Cardiac muscle cell (in vitro differentiated cells and primary cell): ENCODE results near the gene SMIM41. TPM values are rescaled to one million over a fixed set of nuclear protein-coding genes. Genes with fewer than 3 reads are reported as not detected.

Source experiments
- DNase-seq, 2 donors: peaks; one replicate each; pipeline versions ENCODE4 v3.0.0 to v3.0.0-alpha.2; 2010 to 2017; ENCODE audit warnings: low read depth in 1 of 2, low spot score in 1 of 2
- H3K27ac ChIP-seq: fragments of 200-600 bp; sonication (generic); 2 replicates; pipeline ENCODE4 v1.5.1; 2016
- H3K27me3 ChIP-seq: fragments of 200-600 bp; sonication (generic); 2 replicates; pipeline ENCODE4 v1.6.0; 2016; ENCODE audit warnings: control low read depth
- H3K36me3 ChIP-seq: fragments of 200-600 bp; sonication (generic); 2 replicates; pipeline ENCODE4 v1.5.1; 2016; ENCODE audit warnings: control low read depth
- H3K4me1 ChIP-seq: fragments of 200-600 bp; sonication (generic); 2 replicates; pipeline ENCODE4 v1.8.1; 2017; ENCODE audit warnings: low read depth, mild to moderate bottlenecking, mixed run types
- H3K4me3 ChIP-seq: fragments of 200-600 bp; sonication (generic); 2 replicates; pipeline ENCODE4 v1.5.1; 2016; ENCODE audit warnings: mild to moderate bottlenecking
- H3K9me3 ChIP-seq: fragments of 200-600 bp; sonication (generic); 2 replicates; pipeline ENCODE4 v1.5.1; 2017; ENCODE audit warnings: low read depth, mild to moderate bottlenecking, control low read depth
- polyA plus RNA-seq: library from polyadenylated mRNA; unstranded; fragments of >200 nt; fragmentation: Nextera tagmentation; extraction: Ambion mirVana; gene quantifications from 2 replicates; pipeline ENCODE4 v1.2.1, GENCODE V29; 2016
- total RNA-seq: library from RNA; depleted of rRNA; stranded (reverse); fragments of >200 nt; gene quantifications from 2 replicates; pipeline ENCODE4 v1.2.3, GENCODE V29; 2016
- TF ChIP-seq, protein P1 (sequence below): IDR thresholded peaks from 2 replicates; pipeline ENCODE4 v1.5.1; 2012; ENCODE audit warnings: low read depth, mild to moderate bottlenecking, low read length

SMIM41 gene
- total and polyA plus RNA-seq, 2 experiments from 2014 or later, result not detected

DNA sequence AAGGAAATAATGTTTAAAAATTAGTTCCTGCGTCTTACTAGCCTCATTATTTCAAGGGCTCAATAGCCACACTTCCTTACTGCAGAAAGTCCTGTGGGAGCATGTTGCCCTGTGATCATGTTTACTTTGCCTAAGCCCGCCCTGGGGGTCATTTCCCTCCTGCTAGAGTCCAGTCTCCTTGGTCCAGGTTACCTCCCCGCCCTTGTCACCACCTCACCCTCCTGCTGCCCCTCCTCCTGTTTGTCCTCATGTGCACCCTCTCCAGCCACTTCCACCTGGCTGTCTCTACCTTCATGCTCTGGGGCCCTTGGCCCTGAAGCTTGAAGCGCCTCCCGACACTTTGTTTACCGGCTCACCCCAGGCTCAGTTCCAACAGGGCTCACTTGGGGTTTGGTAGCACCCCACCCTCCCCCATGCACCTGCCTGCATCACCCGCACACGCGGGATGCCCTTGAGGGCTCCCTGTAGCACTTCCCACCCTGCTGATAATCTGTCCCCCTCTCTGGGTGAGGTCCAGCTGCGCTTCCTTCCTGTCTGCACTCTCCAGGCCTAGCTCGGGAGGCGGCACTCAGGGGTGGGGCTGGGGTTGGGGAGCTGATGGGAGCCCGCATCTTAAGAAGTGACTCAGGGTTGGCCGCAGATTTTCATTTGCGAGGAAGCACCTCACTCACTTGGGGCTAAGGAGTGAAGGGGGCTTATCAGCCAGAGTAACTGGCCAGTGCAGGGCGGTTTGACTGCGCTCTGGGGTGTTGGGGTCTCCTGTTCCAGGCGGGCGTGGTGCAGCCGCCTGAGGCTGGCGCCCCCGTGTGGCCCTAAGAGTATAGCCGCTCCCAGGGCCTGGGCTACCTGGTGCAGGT lies 40.1 kb downstream of the SMIM41 start:
- Histone ChIP-seq H3K4me3 (no peak overlapping the region), H3K27ac (no peak overlapping the region)
- DNase-seq, result peak; percentile 29 to 81

DNA sequence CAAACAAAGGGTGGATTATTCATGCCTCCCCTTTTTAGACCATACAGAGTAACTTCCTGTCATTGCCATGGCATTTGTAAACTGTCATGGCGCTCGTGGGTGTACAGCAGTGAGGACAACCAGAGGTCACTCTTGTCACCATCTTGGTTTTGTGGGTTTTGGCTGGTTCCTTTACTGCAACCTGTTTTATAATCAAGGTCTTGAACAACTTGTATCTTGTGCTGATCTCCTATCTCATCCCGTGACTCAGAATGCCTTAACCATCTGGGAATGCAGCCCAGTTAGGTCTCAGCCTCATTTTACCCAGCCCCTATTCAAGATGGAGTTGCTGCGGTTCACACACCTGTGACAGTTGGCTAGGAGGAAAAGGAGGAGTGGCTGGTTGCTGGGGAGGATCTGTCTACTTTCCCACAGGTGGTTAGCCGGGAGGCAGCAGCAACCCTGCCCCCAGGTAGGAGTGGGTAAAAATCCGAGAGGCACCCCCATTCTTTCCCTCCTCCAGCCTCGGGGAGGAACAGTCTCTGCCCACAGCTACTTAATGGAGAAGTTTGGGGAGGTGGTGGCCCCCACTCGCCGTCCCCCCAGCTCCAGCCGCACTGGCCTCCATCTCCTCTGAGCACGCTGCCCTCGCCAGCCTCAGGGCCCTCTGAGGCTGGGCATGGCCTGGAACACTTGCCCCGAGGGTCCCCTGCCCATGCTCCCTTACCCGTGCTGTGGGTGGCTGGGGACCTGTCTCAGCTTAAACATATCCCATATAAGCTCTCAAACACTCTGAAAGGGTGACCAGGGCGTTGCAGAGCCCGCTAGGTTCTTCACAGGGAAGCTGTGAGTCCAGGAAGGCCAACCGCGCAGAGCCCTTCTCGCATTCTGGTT lies 41.7 kb downstream of the SMIM41 start:
- no peak for DNase-seq
- H3K27me3 ChIP-seq, result peaks cover 9% of the 10 kb centered on the region
- H3K4me3 ChIP-seq, result no peak overlapping the region
- no peak overlapping the region for H3K27ac ChIP-seq
- no peaks in the 10 kb centered on the region for H3K9me3 ChIP-seq
- no peaks in the 10 kb centered on the region for H3K4me1 ChIP-seq
- no peaks in the 10 kb centered on the region for H3K36me3 ChIP-seq
- TF ChIP-seq, protein P1, sequence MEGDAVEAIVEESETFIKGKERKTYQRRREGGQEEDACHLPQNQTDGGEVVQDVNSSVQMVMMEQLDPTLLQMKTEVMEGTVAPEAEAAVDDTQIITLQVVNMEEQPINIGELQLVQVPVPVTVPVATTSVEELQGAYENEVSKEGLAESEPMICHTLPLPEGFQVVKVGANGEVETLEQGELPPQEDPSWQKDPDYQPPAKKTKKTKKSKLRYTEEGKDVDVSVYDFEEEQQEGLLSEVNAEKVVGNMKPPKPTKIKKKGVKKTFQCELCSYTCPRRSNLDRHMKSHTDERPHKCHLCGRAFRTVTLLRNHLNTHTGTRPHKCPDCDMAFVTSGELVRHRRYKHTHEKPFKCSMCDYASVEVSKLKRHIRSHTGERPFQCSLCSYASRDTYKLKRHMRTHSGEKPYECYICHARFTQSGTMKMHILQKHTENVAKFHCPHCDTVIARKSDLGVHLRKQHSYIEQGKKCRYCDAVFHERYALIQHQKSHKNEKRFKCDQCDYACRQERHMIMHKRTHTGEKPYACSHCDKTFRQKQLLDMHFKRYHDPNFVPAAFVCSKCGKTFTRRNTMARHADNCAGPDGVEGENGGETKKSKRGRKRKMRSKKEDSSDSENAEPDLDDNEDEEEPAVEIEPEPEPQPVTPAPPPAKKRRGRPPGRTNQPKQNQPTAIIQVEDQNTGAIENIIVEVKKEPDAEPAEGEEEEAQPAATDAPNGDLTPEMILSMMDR, result no peak

More for the DNA sequence above, 40.1 kb downstream of the SMIM41 start:
- TF ChIP-seq, protein P1, result peak; percentile 62
- H3K4me1 ChIP-seq, result no peaks in the 10 kb centered on the region
- no peaks in the 10 kb centered on the region for H3K9me3 ChIP-seq
- no peaks in the 10 kb centered on the region for H3K36me3 ChIP-seq
- H3K27me3 ChIP-seq, result peaks cover 24% of the 10 kb centered on the region

DNA sequence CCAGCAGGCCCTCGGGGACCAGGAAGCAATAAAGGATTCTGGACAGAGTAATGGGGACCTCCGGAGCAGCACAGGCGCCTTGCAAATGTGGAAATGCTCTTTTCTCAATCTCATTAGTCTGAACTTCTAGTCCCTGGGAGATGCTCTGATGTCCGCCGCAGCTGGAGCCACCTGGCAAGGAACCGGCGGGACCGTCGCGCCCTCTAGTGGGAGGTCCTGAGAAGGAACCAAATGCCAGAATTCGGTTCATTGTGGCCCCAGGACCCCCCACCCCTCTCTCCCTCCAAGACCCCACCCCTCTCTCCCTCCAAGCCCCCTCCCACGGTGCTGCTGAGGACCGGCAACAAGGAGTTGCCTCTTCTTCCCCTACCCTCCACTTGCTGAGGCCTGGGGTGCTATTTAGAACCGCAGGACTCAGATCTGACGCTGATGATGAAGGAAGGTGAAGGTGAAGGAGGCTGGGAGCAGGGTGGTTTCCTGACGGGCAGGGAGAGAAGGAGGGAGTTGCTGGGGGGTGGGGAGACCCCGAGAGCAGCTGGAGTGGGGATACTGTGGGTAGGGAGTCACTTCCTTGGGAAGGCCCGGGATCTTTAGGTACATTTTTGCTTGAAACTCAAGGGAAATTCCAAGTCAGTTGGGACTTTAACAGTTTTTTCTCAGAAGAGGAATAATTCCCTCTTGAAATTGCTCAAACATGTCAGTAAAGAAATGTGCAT lies 42.5 kb downstream of the SMIM41 start:
- Histone ChIP-seq H3K4me1 (no peaks in the 10 kb centered on the region), H3K36me3 (no peaks in the 10 kb centered on the region), H3K9me3 (no peaks in the 10 kb centered on the region), H3K27ac (no peak overlapping the region), H3K27me3 (peaks cover under 1% of the 10 kb centered on the region), H3K4me3 (no peak overlapping the region)
- TF ChIP-seq, protein P1, result peak; percentile 77
- DNase-seq, result peak; percentile 68 to 81

DNA sequence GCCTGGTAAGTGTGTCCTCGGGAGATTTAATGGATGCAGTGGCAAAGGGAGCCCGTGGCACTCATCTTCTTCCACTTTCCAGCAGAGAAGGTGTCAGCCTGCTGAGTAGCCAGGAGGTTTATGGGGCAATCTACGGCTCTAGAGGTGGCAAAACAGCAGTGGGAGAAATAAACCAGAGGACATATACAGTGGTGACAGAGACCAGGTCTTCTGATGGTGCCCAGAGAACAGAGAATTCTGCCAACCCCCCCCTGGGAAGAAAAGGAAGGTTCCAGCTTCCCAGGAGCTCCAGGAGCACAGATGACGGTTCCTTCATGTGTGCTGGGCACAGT lies 43.0 kb downstream of the SMIM41 start:
- no peak overlapping the region for H3K4me3 ChIP-seq
- DNase-seq, result no peak
- H3K4me1 ChIP-seq, result no peaks in the 10 kb centered on the region
- H3K27me3 ChIP-seq, result no peaks in the 10 kb centered on the region
- no peaks in the 10 kb centered on the region for H3K9me3 ChIP-seq
- TF ChIP-seq, protein P1, result no peak
- H3K36me3 ChIP-seq, result no peaks in the 10 kb centered on the region
- H3K27ac ChIP-seq, result no peak overlapping the region

DNA sequence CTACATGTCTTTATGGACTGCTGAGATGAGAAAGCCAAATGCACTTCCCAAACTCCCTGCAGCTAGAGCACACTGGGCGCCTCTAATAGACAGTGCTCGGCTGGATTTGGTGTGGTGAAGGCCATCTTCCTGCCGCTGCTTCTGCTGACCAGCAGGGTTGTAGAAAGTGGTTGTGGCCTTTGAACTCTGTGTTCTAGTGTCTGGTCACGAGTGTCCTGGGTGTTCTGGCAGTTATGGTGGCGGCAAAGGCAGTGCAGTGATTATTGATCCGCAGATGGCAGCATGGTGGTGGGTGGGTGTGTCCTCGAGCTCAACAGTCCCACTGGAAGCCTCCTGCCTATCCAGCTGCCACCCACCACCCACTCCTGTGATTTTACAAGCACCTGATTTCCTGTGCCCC lies 43.4 kb downstream of the SMIM41 start:
- H3K36me3 ChIP-seq, result no peaks in the 10 kb centered on the region
- no peak for DNase-seq
- no peaks in the 10 kb centered on the region for H3K9me3 ChIP-seq
- no peaks in the 10 kb centered on the region for H3K4me1 ChIP-seq
- no peak overlapping the region for H3K4me3 ChIP-seq
- TF ChIP-seq, protein P1, result no peak
- H3K27ac ChIP-seq, result no peak overlapping the region
- no peaks in the 10 kb centered on the region for H3K27me3 ChIP-seq
